H1 (cell line): ENCODE data around the gene LDLRAD3. TPM values are rescaled to one million over a fixed set of nuclear protein-coding genes. Genes with fewer than 3 reads are reported as not detected.

Experiments used
- CTCF ChIA-PET: fragments of 300-600 bp; sonication (Branson Sonifier 250); formaldehyde crosslinking; loops from one replicate; lab custom pipeline; 2021; ENCODE audit not compliant: partially characterized antibody; lab: Charles Lee
- POLR2A ChIA-PET: fragments of 300-600 bp; sonication (Branson Sonifier 250); formaldehyde crosslinking; loops from one replicate; lab custom pipeline; 2021; ENCODE audit warnings: inconsistent platforms; ENCODE audit not compliant: partially characterized antibody; lab: Charles Lee
- DNase-seq, 2 experiments: peaks; one replicate each; pipeline versions ENCODE4 v3.0.0 to v3.0.0-alpha.2; 2010 to 2022; ENCODE audit warnings: low spot score in 2 of 2, low read depth in 1 of 2, mixed read lengths in 1 of 2
- FAIRE-seq: peaks from 2 replicates; lab custom pipeline; 2011; peaks lifted over from hg19 to GRCh38; lab: Jason Lieb, UNC
- H2AFZ ChIP-seq: 2 replicates; pipeline ENCODE4 v1.8.1; 2012; ENCODE audit warnings: low read length, inconsistent platforms
- H2AK5ac ChIP-seq: 2 replicates; pipeline ENCODE4 v1.6.1; 2013; ENCODE audit warnings: low read depth, low read length
- H2BK120ac ChIP-seq: replicated peaks from 2 replicates; pipeline ENCODE3; 2013; ENCODE audit warnings: low read depth, low read length, inconsistent platforms
- H2BK12ac ChIP-seq: 2 replicates; pipeline ENCODE4 v1.6.1; 2013; ENCODE audit warnings: low read depth, low read length
- H2BK15ac ChIP-seq: 2 replicates; pipeline ENCODE4 v1.6.1; 2013; ENCODE audit warnings: low read length
- H2BK20ac ChIP-seq: 2 replicates; pipeline ENCODE4 v1.6.1; 2013; ENCODE audit warnings: low read length
- H2BK5ac ChIP-seq: 2 replicates; pipeline ENCODE4 v1.6.1; 2013; ENCODE audit warnings: low read depth, low read length
- H3K14ac ChIP-seq: 2 replicates; pipeline ENCODE4 v1.6.1; 2013; ENCODE audit warnings: inconsistent platforms; ENCODE audit not compliant: insufficient read length
- H3K18ac ChIP-seq: 2 replicates; pipeline ENCODE4 v1.6.1; 2013; ENCODE audit warnings: low read length; ENCODE audit errors: extremely low read depth
- H3K23ac ChIP-seq: 2 replicates; pipeline ENCODE4 v1.6.1; 2013; ENCODE audit warnings: inconsistent platforms; ENCODE audit not compliant: insufficient read length
- H3K23me2 ChIP-seq: 2 replicates; pipeline ENCODE4 v1.6.1; 2013; ENCODE audit warnings: low read depth, low read length
- H3K27ac ChIP-seq: 2 replicates; pipeline ENCODE4 v1.6.1; 2011; ENCODE audit warnings: low read depth, low read length, inconsistent platforms
- H3K27me3 ChIP-seq, 4 experiments: replicated peaks in 1 of 4; 1 replicate in 1 of 4; 2 replicates in 3 of 4; pipeline versions ENCODE4 v1.6.1 to v1.8.1; 2011 to 2013; ENCODE audit warnings: low read length in 3 of 4, mild to moderate bottlenecking in 3 of 4, inconsistent platforms in 2 of 4, mixed read lengths in 2 of 4, moderate library complexity in 1 of 4; ENCODE audit not compliant: control insufficient read depth in 3 of 4, insufficient read depth in 3 of 4; ENCODE audit errors: extremely low read depth in 1 of 4
- H3K36me3 ChIP-seq, 4 experiments: 2 replicates each; pipeline versions ENCODE4 v1.6.1 to v1.8.1; 2011 to 2013; ENCODE audit warnings: mild to moderate bottlenecking in 4 of 4, low read length in 3 of 4, moderate library complexity in 2 of 4, control low read depth in 1 of 4, inconsistent platforms in 1 of 4; ENCODE audit not compliant: insufficient read depth in 4 of 4, control insufficient read depth in 2 of 4
- H3K4ac ChIP-seq: replicated peaks from 2 replicates; pipeline ENCODE3; 2013; ENCODE audit warnings: low read length, low read depth, mixed read lengths, inconsistent platforms; ENCODE audit not compliant: insufficient read length
- H3K4me1 ChIP-seq, 4 experiments: replicated peaks in 1 of 4; 1 replicate in 1 of 4; 2 replicates in 3 of 4; pipeline versions ENCODE4 v1.6.1 to v1.8.1; 2011 to 2013; ENCODE audit warnings: low read length in 3 of 4, inconsistent platforms in 2 of 4, mixed read lengths in 1 of 4; ENCODE audit not compliant: insufficient read depth in 4 of 4, control insufficient read depth in 3 of 4
- H3K4me2 ChIP-seq, 2 experiments: 2 replicates each; pipeline versions ENCODE4 v1.6.1 to v1.8.1; 2011 to 2013; ENCODE audit warnings: low read depth in 2 of 2, low read length in 2 of 2, control low read depth in 1 of 2, inconsistent platforms in 1 of 2, mild to moderate bottlenecking in 1 of 2; ENCODE audit not compliant: insufficient read depth in 1 of 2
- H3K4me3 ChIP-seq, 4 experiments: fragments of 200-600, 300-600 bp in 1 of 4; sonication (generic), shearing (Covaris generic), sonication (Bioruptor Twin) in 1 of 4; 2 replicates each; pipeline versions ENCODE4 v1.5.1 to v1.8.1; 2011 to 2016; ENCODE audit warnings: low read length in 4 of 4, low read depth in 3 of 4, control low read depth in 2 of 4, inconsistent platforms in 2 of 4, mild to moderate bottlenecking in 2 of 4, mixed read lengths in 1 of 4, moderate library complexity in 1 of 4; ENCODE audit not compliant: insufficient read depth in 2 of 4; ENCODE audit errors: extremely low read depth in 1 of 4
- H3K56ac ChIP-seq: replicated peaks from 2 replicates; pipeline ENCODE3; 2013; ENCODE audit warnings: low read depth, mild to moderate bottlenecking, mixed read lengths, low read length, inconsistent platforms; ENCODE audit not compliant: insufficient read length
- H3K79me1 ChIP-seq: 2 replicates; pipeline ENCODE4 v1.6.1; 2013; ENCODE audit warnings: low read depth, low read length, control low read depth
- H3K79me2 ChIP-seq, 2 experiments: 2 replicates each; pipeline versions ENCODE4 v1.6.1 to v1.8.1; 2012 to 2013; ENCODE audit warnings: low read length in 2 of 2, mild to moderate bottlenecking in 2 of 2, inconsistent platforms in 1 of 2; ENCODE audit not compliant: insufficient read depth in 2 of 2, control insufficient read depth in 1 of 2
- H3K9ac ChIP-seq, 4 experiments: replicated peaks in 1 of 4; 1 replicate in 1 of 4; 2 replicates in 3 of 4; pipeline versions ENCODE4 v1.6.1 to v1.8.1; 2011 to 2013; ENCODE audit warnings: low read depth in 3 of 4, low read length in 3 of 4, control low read depth in 2 of 4, mild to moderate bottlenecking in 2 of 4, moderate library complexity in 2 of 4, inconsistent platforms in 1 of 4; ENCODE audit errors: extremely low read depth in 1 of 4
- H3K9me3 ChIP-seq, 2 experiments: 2 replicates each; pipeline versions ENCODE4 v1.6.1 to v1.8.1; 2012 to 2013; ENCODE audit warnings: mild to moderate bottlenecking in 2 of 2, moderate library complexity in 2 of 2, control low read depth in 1 of 2, inconsistent platforms in 1 of 2, low read depth in 1 of 2, low read length in 1 of 2, mixed read lengths in 1 of 2; ENCODE audit not compliant: insufficient read depth in 2 of 2
- H4K20me1 ChIP-seq, 2 experiments: replicated peaks in 1 of 2; 2 replicates each; pipeline versions ENCODE3 to v1.8.1; 2011 to 2013; ENCODE audit warnings: inconsistent platforms in 2 of 2, low read length in 2 of 2, mild to moderate bottlenecking in 1 of 2; ENCODE audit not compliant: insufficient read depth in 2 of 2, control insufficient read depth in 1 of 2
- H4K5ac ChIP-seq: 2 replicates; pipeline ENCODE4 v1.6.1; 2013; ENCODE audit warnings: low read length, low read depth, mixed read lengths, inconsistent platforms; ENCODE audit not compliant: insufficient read length
- H4K8ac ChIP-seq: 2 replicates; pipeline ENCODE4 v1.8.0; 2013; ENCODE audit warnings: mild to moderate bottlenecking, moderate library complexity, low read length, inconsistent platforms; ENCODE audit not compliant: insufficient read depth; ENCODE audit errors: extremely low read depth
- H4K91ac ChIP-seq: replicated peaks from 2 replicates; pipeline ENCODE3; 2013; ENCODE audit warnings: low read length, mixed read lengths, inconsistent platforms; ENCODE audit not compliant: insufficient read length
- CBX5 ChIP-seq: fragments of 300-800, 300-1000 bp; sonication (generic); IDR thresholded peaks from 2 replicates; pipeline ENCODE4 v1.7.1; 2016; ENCODE audit warnings: antibody characterized with exemption, low read length, low read depth
- GTF2F1 ChIP-seq: IDR thresholded peaks from 2 replicates; pipeline ENCODE4 v1.6.1; 2012; ENCODE audit warnings: low read depth, low read length, improper control_type of control experiment, borderline replicate concordance
- RAD21 ChIP-seq, 2 experiments: IDR thresholded peaks in 1 of 2; conservative IDR thresholded peaks in 1 of 2; 2 replicates each; pipeline ENCODE4 v1.6.1; 2011; ENCODE audit warnings: low read depth in 2 of 2, low read length in 2 of 2, improper control_type of control experiment in 1 of 2, inconsistent platforms in 1 of 2, mild to moderate bottlenecking in 1 of 2, moderate library complexity in 1 of 2
- WGBS, 2 experiments: shearing (Covaris generic) in 1 of 2; methylation state at CpG; one replicate each; pipeline versions ENCODE4 v1.1.6 to v1.1.7; 2013 to 2015; ENCODE audit warnings: low lambda C conversion rate in 2 of 2, mixed read lengths in 2 of 2, inconsistent platforms in 1 of 2, low coverage in 1 of 2, missing lambda C conversion rate in 1 of 2; ENCODE audit not compliant: insufficient replicate concordance in 2 of 2, insufficient coverage in 1 of 2, insufficient read length in 1 of 2; ENCODE audit errors: extremely low coverage in 1 of 2, missing lambda C conversion rate in 1 of 2; 5-methylcytosine and 5-hydroxymethylcytosine counted together
- polyA plus RNA-seq, 7 experiments: library from polyadenylated mRNA; depleted of rRNA in 3 of 7; stranded (reverse) in 5 of 7; unstranded in 2 of 7; fragments of >200 nt in 5 of 7; fragments of 200-250 nt in 2 of 7; gene quantifications; 1 replicate in 5 of 7; 2 replicates in 1 of 7; 4 replicates in 1 of 7; pipeline versions ENCODE4 v1.2.1 to v1.2.3, GENCODE V29; 2011 to 2013; ENCODE audit warnings: missing spikeins in 2 of 7, mixed read lengths in 2 of 7
- total RNA-seq: library from RNA; stranded (reverse); fragmentation: NEBNext Ultra II Directional; extraction: Animal tissue kit (Norgen Biotek cat#: 25700); gene quantifications from 2 replicates; pipeline ENCODE4 v1.2.1, GENCODE V29; 2021
- TF ChIP-seq, protein P1 (sequence below): IDR thresholded peaks from 2 replicates; pipeline ENCODE4 v1.6.1; 2012; ENCODE audit warnings: low read length, inconsistent platforms
- TF ChIP-seq, protein P2 (sequence below), 3 experiments: IDR thresholded peaks; 1 replicate in 2 of 3; 2 replicates in 1 of 3; pipeline versions ENCODE4 v1.5.1 to v1.6.1; 2011; ENCODE audit warnings: low read length in 3 of 3, mild to moderate bottlenecking in 3 of 3, inconsistent platforms in 2 of 3, low read depth in 1 of 3, moderate library complexity in 1 of 3; ENCODE audit not compliant: insufficient read depth in 1 of 3; ENCODE audit errors: control extremely low read depth in 1 of 3

Gene LDLRAD3
- total and polyA plus RNA-seq, 2 of the 8 experiments (the other 6 are each of a cell fraction or from before 2014, with no cell fraction given), result 18.6 to 22.8 TPM

DNA sequence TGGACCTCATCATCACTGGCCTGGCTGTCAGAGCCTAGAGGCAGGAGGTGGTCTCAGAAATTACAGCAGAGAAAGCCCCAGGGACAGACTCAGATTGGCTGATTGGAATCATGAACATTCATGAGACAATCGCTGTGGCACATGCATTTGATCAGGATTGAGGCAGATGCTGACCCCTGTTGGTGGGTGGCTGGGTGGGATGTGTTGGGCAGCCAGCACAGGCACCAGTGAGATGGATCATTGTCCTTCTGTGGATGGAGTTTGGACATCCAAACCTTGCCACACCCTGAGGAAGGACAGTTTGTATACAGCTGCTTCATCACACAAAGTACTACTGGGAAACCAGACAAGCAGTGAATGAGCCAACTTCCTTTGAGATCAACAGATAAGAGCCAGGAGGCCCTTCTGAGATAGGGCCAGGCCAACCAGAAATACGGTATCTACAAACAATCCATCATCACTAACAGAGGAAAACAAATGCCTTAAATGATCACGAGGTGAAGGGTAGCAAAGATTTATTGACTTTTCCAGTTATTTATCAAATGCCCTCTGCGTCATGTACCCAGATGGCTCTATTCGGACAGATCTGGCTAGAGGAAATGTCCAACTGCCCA is 328.0 kb downstream of the LDLRAD3 start:
- H3K36me3 ChIP-seq, result peaks cover 0 to 7% (median 0%) of the 10 kb centered on the region in 4 experiments; a peak in 1 of 8 replicates
- no peak for FAIRE-seq
- H2BK20ac ChIP-seq, result no peak overlapping the region
- H4K8ac ChIP-seq, result no peak overlapping the region
- POLR2A ChIA-PET, result no interaction called here
- no peak overlapping the region for H3K14ac ChIP-seq
- no peak overlapping the region for H3K9ac ChIP-seq
- no peak overlapping the region for H3K18ac ChIP-seq
- no peak overlapping the region for H3K56ac ChIP-seq
- no peak overlapping the region for H3K23ac ChIP-seq
- H2BK120ac ChIP-seq, result no peak overlapping the region
- H2BK12ac ChIP-seq, result no peak overlapping the region
- no peak overlapping the region for H2AFZ ChIP-seq
- H3K79me2 ChIP-seq, result no peaks in the 10 kb centered on the region
- no peaks in the 10 kb centered on the region for H3K9me3 ChIP-seq
- no peaks in the 10 kb centered on the region for H3K27me3 ChIP-seq
- H3K4me3 ChIP-seq, result no peak overlapping the region
- 86% methylated on average over 5 of the region's 5 CpGs; no CpG with 5 or more reads in 1 of the 2 experiments for WGBS, 2 experiments
- H3K4me1 ChIP-seq, result no peaks in the 10 kb centered on the region
- H3K27ac ChIP-seq, result no peak overlapping the region
- no peak overlapping the region for H4K5ac ChIP-seq
- no peak overlapping the region for H2BK5ac ChIP-seq
- no peak overlapping the region for H3K4ac ChIP-seq
- DNase-seq, result no peak
- peaks cover 2% of the 10 kb centered on the region; the same call in 1 of the 2 replicates for H3K79me1 ChIP-seq
- H3K4me2 ChIP-seq, result no peak overlapping the region
- no peaks in the 10 kb centered on the region for H3K23me2 ChIP-seq
- peaks cover 0 to 1% of the 10 kb centered on the region in 2 experiments for H4K20me1 ChIP-seq
- no peak overlapping the region for H2BK15ac ChIP-seq
- no peak overlapping the region for H2AK5ac ChIP-seq
- CTCF ChIA-PET, result interaction anchor here (0.7 to 3.3 kb wide), 9 partner anchors 8 to 473 kb away, joined by 3 to 7 read pairs (median 4); no protein-coding TSS in a partner anchor
- no peak overlapping the region for H4K91ac ChIP-seq
- TF ChIP-seq, protein P1, sequence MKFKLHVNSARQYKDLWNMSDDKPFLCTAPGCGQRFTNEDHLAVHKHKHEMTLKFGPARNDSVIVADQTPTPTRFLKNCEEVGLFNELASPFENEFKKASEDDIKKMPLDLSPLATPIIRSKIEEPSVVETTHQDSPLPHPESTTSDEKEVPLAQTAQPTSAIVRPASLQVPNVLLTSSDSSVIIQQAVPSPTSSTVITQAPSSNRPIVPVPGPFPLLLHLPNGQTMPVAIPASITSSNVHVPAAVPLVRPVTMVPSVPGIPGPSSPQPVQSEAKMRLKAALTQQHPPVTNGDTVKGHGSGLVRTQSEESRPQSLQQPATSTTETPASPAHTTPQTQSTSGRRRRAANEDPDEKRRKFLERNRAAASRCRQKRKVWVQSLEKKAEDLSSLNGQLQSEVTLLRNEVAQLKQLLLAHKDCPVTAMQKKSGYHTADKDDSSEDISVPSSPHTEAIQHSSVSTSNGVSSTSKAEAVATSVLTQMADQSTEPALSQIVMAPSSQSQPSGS, result no peak
- TF ChIP-seq, protein P2, sequence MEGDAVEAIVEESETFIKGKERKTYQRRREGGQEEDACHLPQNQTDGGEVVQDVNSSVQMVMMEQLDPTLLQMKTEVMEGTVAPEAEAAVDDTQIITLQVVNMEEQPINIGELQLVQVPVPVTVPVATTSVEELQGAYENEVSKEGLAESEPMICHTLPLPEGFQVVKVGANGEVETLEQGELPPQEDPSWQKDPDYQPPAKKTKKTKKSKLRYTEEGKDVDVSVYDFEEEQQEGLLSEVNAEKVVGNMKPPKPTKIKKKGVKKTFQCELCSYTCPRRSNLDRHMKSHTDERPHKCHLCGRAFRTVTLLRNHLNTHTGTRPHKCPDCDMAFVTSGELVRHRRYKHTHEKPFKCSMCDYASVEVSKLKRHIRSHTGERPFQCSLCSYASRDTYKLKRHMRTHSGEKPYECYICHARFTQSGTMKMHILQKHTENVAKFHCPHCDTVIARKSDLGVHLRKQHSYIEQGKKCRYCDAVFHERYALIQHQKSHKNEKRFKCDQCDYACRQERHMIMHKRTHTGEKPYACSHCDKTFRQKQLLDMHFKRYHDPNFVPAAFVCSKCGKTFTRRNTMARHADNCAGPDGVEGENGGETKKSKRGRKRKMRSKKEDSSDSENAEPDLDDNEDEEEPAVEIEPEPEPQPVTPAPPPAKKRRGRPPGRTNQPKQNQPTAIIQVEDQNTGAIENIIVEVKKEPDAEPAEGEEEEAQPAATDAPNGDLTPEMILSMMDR (IDR thresholded peaks at IDR 0.05; ENCODE audit: control extremely low read depth in 1 of 3, insufficient read depth in 1 of 3, low read depth in 1 of 3, low read length in 3 of 3), result peak in 2 of 3 experiments; percentile 54; a peak in 3 of 4 replicates
- TF ChIP-seq GTF2F1, result no peak
- TF ChIP-seq RAD21 (IDR thresholded peaks at IDR 0.05 in 1 of 2, conservative IDR thresholded peaks at IDR 0.05 in 1 of 2; ENCODE audit: low read depth in 2 of 2, low read length in 2 of 2), result peak; percentile 22 to 40; a peak in 3 of 4 replicates
- TF ChIP-seq CBX5, result no peak
